Kidney (tissue), 14 donors: ENCODE data around the gene C2CD3. TPM values are rescaled to one million over a fixed set of nuclear protein-coding genes. Genes with fewer than 3 reads are reported as not detected.

Experiments
- DNase-seq, 5 donors: peaks; one replicate each; pipeline ENCODE4 v3.0.0-alpha.2; 2013 to 2020
- FAIRE-seq: peaks from 2 replicates; lab custom pipeline; 2012; peaks lifted over from hg19 to GRCh38; lab: Jason Lieb, UNC
- H3K27ac ChIP-seq, 2 donors: one replicate each; pipeline ENCODE4 v1.7.0; 2013; ENCODE audit warnings: low read depth in 2 of 2, low read length in 2 of 2, inconsistent platforms in 1 of 2
- H3K27me3 ChIP-seq: one replicate; pipeline ENCODE4 v1.7.1; 2013; ENCODE audit warnings: low read length, inconsistent platforms; ENCODE audit not compliant: control insufficient read depth, insufficient read depth
- H3K36me3 ChIP-seq, 3 donors: one replicate each; pipeline versions ENCODE4 v1.7.0 to v1.7.1; 2013; ENCODE audit warnings: low read length in 3 of 3, control low read depth in 1 of 3, inconsistent platforms in 1 of 3; ENCODE audit not compliant: insufficient read depth in 3 of 3, control insufficient read depth in 2 of 3
- H3K4me1 ChIP-seq, 3 donors: one replicate each; pipeline versions ENCODE4 v1.7.0 to v1.7.1; 2013; ENCODE audit warnings: low read length in 3 of 3, inconsistent platforms in 1 of 3, low read depth in 1 of 3; ENCODE audit not compliant: control insufficient read depth in 2 of 3, insufficient read depth in 2 of 3
- H3K4me3 ChIP-seq, 3 donors: one replicate each; pipeline versions ENCODE4 v1.7.0 to v1.8.1; 2013; ENCODE audit warnings: low read length in 3 of 3, control low read depth in 1 of 3, inconsistent platforms in 1 of 3
- H3K9ac ChIP-seq, 3 donors: one replicate each; pipeline versions ENCODE4 v1.7.0 to v1.7.1; 2013; ENCODE audit warnings: low read length in 3 of 3, control low read depth in 1 of 3, inconsistent platforms in 1 of 3
- H3K9me3 ChIP-seq, 3 donors: one replicate each; pipeline versions ENCODE4 v1.7.0 to v1.7.1; 2013; ENCODE audit warnings: low read length in 3 of 3, control low read depth in 1 of 3, inconsistent platforms in 1 of 3; ENCODE audit not compliant: control insufficient read depth in 2 of 3, insufficient read depth in 1 of 3
- intact Hi-C: fragments of 100-400 bp; cut with DNase I; formaldehyde crosslinking; loops from one replicate; pipeline ENCODE4 v1.11.1; 2022
- polyA plus RNA-seq: library from polyadenylated mRNA; stranded (reverse); fragments of 350-450 nt; fragmentation: Illumina TruSeq; extraction: RNeasy Lipid Tissue Mini Kit (QIAGEN cat#74804); gene quantifications from one replicate; pipeline ENCODE4 v1.2.3, GENCODE V29; 2014; ENCODE audit warnings: low read depth, low replicate concordance; ENCODE audit not compliant: insufficient read depth
- total RNA-seq: library from RNA; stranded (reverse); fragmentation: NEBNext Ultra II Directional; extraction: Animal tissue kit (Norgen Biotek cat#: 25700); gene quantifications from one replicate; pipeline ENCODE4 v1.2.1, GENCODE V29; 2021
- TF ChIP-seq, protein P1 (sequence below): IDR thresholded peaks from 3 replicates; pipeline ENCODE4 v1.5.1; 2012; ENCODE audit warnings: mild to moderate bottlenecking, moderate library complexity, borderline replicate concordance; ENCODE audit not compliant: insufficient read depth; ENCODE audit errors: extremely low read depth
- donor health status: control.
- donor health status: control.
- donor health status: control.
- donor health status: control.
- donor health status: control.
- donor health status: DM: yes; HTN: yes; CAD: no.
- donor health status: Normal renal cell carcinoma (clear cell type).

The C2CD3 gene
- total and polyA plus RNA-seq, 2 donors from 2014 or later, result 5.6 to 28.7 TPM

DNA sequence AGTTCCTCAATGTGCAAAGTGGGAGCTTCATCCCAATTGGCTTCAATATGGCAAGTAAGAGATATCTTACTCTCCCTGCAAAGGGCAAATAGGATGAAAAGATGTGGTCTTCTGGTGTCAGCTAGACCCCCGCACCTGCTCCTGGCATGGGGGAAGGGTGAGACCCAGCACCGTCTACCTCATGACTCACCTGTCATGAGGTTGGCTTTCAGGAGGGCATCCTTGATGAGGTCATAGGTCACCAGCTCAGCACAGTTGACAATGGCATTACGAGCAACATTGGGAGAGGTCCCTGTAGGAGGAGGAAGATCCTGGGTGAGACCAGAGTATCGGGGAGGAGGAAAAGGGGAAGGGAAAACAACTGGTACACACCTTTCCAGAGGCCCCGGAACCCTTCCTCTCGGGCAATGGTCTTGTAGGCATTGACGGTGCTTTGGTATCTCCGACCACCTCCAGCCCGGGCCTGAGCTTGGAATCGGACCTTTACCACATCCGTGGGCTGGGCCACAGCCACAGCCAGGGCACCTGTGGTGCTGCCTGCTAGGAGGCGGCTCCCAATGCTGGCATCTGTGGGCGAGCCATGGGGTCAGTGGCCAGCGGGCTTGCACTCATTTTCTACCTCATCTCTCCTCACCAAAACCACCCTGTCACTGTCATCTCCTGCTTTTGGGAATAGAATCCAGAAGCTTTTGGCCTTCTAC, 194.2 kb downstream of the C2CD3 start:
- Histone ChIP-seq H3K36me3 (peaks cover 0 to 4% (median 0%) of the 10 kb centered on the region in 3 donors), H3K9me3 (no peaks in the 10 kb centered on the region), H3K27me3 (no peaks in the 10 kb centered on the region), H3K9ac (no peak overlapping the region), H3K4me3 (no peak overlapping the region), H3K4me1 (peaks cover 0 to 7% (median 0%) of the 10 kb centered on the region in 3 donors), H3K27ac (no peak overlapping the region)
- FAIRE-seq (no peak), DNase-seq (peak in 1 of 5 donors; percentile 37)
- intact Hi-C loops, result no loop called here
- TF ChIP-seq, protein P1, sequence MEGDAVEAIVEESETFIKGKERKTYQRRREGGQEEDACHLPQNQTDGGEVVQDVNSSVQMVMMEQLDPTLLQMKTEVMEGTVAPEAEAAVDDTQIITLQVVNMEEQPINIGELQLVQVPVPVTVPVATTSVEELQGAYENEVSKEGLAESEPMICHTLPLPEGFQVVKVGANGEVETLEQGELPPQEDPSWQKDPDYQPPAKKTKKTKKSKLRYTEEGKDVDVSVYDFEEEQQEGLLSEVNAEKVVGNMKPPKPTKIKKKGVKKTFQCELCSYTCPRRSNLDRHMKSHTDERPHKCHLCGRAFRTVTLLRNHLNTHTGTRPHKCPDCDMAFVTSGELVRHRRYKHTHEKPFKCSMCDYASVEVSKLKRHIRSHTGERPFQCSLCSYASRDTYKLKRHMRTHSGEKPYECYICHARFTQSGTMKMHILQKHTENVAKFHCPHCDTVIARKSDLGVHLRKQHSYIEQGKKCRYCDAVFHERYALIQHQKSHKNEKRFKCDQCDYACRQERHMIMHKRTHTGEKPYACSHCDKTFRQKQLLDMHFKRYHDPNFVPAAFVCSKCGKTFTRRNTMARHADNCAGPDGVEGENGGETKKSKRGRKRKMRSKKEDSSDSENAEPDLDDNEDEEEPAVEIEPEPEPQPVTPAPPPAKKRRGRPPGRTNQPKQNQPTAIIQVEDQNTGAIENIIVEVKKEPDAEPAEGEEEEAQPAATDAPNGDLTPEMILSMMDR, result no peak

DNA sequence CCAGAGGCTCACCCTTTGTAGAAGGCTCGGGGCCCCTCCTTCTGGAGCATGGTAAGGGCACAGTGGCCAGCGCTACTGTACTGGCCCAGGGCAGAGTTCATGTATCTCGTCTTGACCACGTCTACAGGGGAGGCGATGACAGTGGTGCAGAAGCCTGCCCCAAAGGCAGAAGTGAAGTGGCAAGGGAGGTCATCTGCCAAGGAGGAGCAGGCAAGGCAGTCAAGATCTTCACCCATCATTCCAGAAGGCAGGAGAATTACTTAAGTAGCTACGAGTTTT, 195.4 kb downstream of the C2CD3 start:
- H3K36me3 ChIP-seq, result peaks cover 0 to 4% (median 0%) of the 10 kb centered on the region in 3 donors
- TF ChIP-seq, protein P1, result no peak
- FAIRE-seq (no peak), DNase-seq (peak in 2 of 5 donors; percentile 26 to 49)
- H3K27ac ChIP-seq, result no peak overlapping the region
- no peak overlapping the region for H3K9ac ChIP-seq
- intact Hi-C loops, result no loop called here
- no peaks in the 10 kb centered on the region for H3K27me3 ChIP-seq
- peaks cover 0 to 3% (median 0%) of the 10 kb centered on the region in 3 donors for H3K4me1 ChIP-seq
- no peak overlapping the region for H3K4me3 ChIP-seq
- H3K9me3 ChIP-seq, result no peaks in the 10 kb centered on the region

DNA sequence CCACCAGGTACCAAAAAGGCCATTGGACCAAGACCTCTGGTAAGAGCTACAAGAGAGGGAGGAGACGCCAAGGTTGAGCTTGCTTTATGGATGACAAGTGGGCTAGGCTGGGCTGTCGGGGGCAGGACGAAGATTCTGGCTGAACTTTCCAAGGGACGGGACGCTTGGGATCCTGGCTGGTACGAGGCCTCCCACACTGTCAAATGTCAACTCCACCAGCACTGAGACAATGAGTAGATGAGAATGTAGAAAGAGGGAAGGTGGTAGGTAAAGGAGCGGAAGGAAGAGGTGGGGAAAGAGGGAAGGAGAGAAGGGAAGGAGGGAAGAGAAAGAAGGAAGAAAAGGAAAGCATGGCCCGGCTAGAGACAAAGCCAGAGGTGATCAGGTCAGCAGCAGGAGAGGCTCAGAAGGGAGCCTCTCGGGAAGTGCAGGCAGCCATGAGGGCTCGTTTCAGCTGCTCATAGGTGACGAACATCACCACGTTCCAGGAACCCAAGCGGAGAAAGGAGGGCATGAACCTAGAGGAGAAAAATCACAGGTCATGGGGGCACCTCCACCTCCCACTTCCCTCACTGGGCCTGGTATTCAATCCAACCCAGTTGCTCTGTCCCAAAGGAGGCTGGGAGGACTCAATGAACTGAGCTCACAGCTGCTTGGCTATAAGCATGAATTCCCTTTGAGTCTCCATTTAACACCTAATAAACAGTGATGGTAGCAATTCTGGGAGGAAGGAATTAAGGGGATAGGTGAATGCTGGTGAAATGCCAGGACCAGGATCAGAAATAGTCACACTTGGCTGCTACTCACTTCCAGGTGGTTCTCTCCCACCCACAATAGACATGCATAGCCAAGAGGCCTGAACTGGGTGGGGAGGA, 196.0 kb downstream of the C2CD3 start:
- no peaks in the 10 kb centered on the region for H3K4me1 ChIP-seq
- no peaks in the 10 kb centered on the region for H3K27me3 ChIP-seq
- DNase-seq (peak in 2 of 5 donors; percentile 24 to 35), FAIRE-seq (no peak)
- no peaks in the 10 kb centered on the region for H3K9me3 ChIP-seq
- TF ChIP-seq, protein P1, result no peak
- no peak overlapping the region for H3K4me3 ChIP-seq
- intact Hi-C loops, result no loop called here
- peaks cover 0 to 4% (median 0%) of the 10 kb centered on the region in 3 donors for H3K36me3 ChIP-seq
- no peak overlapping the region for H3K27ac ChIP-seq
- no peak overlapping the region for H3K9ac ChIP-seq
